ENCODE results near the gene YJEFN3.

YJEFN3 gene

GRCh38 chr19:19558055-19558454 is 29.3 kb downstream of the YJEFN3 start:
- no peak for DNase-seq

- no peak for DNase-seq
Observed at GRCh38 chr19:19558636-19559035, 29.9 kb downstream of the YJEFN3 start.

GRCh38 chr19:19559931-19560330 is 31.2 kb downstream of the YJEFN3 start:
- no peak for DNase-seq

GRCh38 chr19:19561946-19562664 is 33.4 kb downstream of the YJEFN3 start:
- no peak for DNase-seq

GRCh38 chr19:19562665-19563347 is 34.1 kb downstream of the YJEFN3 start:
- peak; percentile 46 for DNase-seq

- no peak for DNase-seq
Observed at GRCh38 chr19:19563348-19563848, 34.7 kb downstream of the YJEFN3 start.

- no peak for DNase-seq
Observed at GRCh38 chr19:19566306-19566705, 37.6 kb downstream of the YJEFN3 start.

- no peak for DNase-seq
Observed at GRCh38 chr19:19567391-19567790, 38.7 kb downstream of the YJEFN3 start.

GRCh38 chr19:19568802-19569756 is 40.4 kb downstream of the YJEFN3 start:
- DNase-seq, result no peak

GRCh38 chr19:19570571-19570970 is 41.9 kb downstream of the YJEFN3 start:
- no peak for DNase-seq

GRCh38 chr19:19571071-19571786 is 42.5 kb downstream of the YJEFN3 start:
- no peak for DNase-seq

GRCh38 chr19:19575411-19575810 is 46.7 kb downstream of the YJEFN3 start:
- no peak for DNase-seq

- no peak for DNase-seq
Observed at GRCh38 chr19:19578252-19578651, 49.5 kb downstream of the YJEFN3 start.

- no peak for DNase-seq
Observed at GRCh38 chr19:19579533-19580361, 51.0 kb downstream of the YJEFN3 start.

- no peak for DNase-seq
Observed at GRCh38 chr19:19580418-19580817, 51.7 kb downstream of the YJEFN3 start.

GRCh38 chr19:19581391-19581790 is 52.7 kb downstream of the YJEFN3 start:
- no peak for DNase-seq

GRCh38 chr19:19582471-19582870 is 53.8 kb downstream of the YJEFN3 start:
- DNase-seq, result no peak

GRCh38 chr19:19584356-19584755 is 55.6 kb downstream of the YJEFN3 start:
- DNase-seq, result no peak
